HG02840 (cell line): ENCODE results near the gene DGCR2.
"Not testable (repeated sequence)": the region's sequence is repeated elsewhere in the genome, so short reads cannot be mapped to it uniquely, and the experiment has no call there.

Experiments used
- ATAC-seq: cut with Tn5 transposase; IDR thresholded peaks from one replicate; pipeline ENCODE4 v1.9.1; 2021; ENCODE audit warnings: mild to moderate bottlenecking, moderate library complexity, moderate number of reproducible peaks; ENCODE audit not compliant: unreplicated experiment, low FRiP score

DGCR2 gene

GRCh38 chr22:19016081-19016766 is 106.0 kb downstream of the DGCR2 start:
- ATAC-seq, result no peak

GRCh38 chr22:19014886-19015285 is 107.3 kb downstream of the DGCR2 start:
- no peak for ATAC-seq

- not testable (repeated sequence) for ATAC-seq
These were observed 108.2 kb downstream of the DGCR2 start for GRCh38 chr22:19013881-19014598.

- not testable (repeated sequence) for ATAC-seq
These were observed 108.8 kb downstream of the DGCR2 start for GRCh38 chr22:19013411-19013810.

GRCh38 chr22:19012308-19012986 is 109.8 kb downstream of the DGCR2 start:
- ATAC-seq, result no peak

- not testable (repeated sequence) for ATAC-seq
These were observed 110.6 kb downstream of the DGCR2 start for GRCh38 chr22:19011611-19012010.

GRCh38 chr22:19011075-19011474 is 111.1 kb downstream of the DGCR2 start:
- no peak for ATAC-seq

GRCh38 chr22:19005905-19006304 is 116.3 kb downstream of the DGCR2 start:
- ATAC-seq, result no peak

DNA sequence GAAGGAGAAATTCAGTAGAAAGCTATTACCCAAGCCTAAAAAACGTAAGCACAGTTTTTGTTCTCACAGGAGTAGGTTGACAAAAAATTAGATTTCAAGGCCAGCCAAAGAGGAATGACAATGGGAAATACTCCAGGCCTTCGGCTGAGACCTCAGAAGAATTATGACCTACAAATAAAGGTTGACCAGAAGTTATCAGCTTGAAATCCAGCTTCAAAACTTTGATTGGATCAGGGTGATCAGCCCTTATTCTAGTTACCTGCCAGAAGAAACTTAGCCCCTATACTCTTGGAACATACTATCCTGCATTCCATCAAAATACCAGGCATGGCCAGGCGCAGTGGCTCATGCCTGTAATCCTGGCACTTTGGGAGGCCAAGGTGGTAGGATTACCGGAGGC is 117.7 kb downstream of the DGCR2 start:
- ATAC-seq, result no peak

GRCh38 chr22:19003508-19003907 is 118.7 kb downstream of the DGCR2 start:
- ATAC-seq, result no peak

- no peak for ATAC-seq
These were observed 119.6 kb downstream of the DGCR2 start for GRCh38 chr22:19002684-19003038.

GRCh38 chr22:19001204-19001603 is 121.0 kb downstream of the DGCR2 start:
- ATAC-seq, result no peak

- ATAC-seq, result not testable (repeated sequence)
These were observed 122.1 kb downstream of the DGCR2 start for GRCh38 chr22:19000106-19000505.

- no peak for ATAC-seq
These were observed 122.8 kb downstream of the DGCR2 start for GRCh38 chr22:18999416-18999815.

GRCh38 chr22:18999008-18999407 is 123.2 kb downstream of the DGCR2 start:
- no peak for ATAC-seq

DNA sequence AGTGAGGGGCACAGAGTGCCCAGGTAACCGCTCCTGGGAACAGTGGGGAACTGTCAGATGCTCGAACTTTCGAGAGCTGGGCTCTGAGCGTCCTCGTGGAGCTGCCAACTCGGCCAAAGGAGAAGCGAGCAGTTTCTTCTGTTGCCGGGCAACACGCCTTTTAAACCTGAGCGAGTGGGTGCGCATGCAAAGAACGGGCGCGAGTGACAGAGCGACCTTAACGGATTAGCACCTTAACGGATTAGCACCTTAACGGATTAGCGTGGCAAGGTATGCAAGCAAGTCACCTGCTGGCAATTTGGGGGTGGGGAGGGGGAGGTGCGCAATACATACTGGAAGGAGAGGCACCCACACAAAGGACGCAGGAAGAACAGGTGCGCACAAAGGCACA is 124.3 kb downstream of the DGCR2 start:
- ATAC-seq, result no peak

DNA sequence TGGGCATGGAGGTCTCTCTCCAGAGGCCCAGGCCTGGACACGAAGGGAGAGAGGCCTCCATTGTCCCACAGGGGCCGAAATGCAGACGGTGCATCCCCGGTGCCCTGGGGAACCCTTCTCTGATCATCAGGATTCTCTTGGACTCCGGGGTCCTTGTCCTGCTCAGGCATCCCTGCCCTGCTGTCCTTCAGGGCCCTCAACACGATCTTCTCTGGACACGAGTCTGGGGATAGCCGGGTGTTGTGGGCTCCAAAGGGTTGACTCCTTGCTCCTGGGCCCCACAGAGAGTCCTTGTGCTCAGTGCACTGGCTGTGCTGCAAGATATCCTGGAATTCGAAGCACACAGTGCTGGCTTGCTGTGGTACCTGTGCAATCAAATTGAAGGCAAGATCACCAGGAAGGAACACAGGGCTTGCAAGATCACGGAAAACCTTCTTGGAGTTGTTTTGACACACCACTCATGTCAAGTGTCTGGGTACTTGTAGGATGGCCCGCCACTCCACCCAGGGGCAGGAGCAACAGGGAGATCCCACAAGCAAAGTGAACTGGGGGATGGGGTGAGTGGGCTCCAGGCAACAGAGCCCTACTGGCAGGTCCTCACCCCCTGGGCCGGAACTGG is 124.8 kb downstream of the DGCR2 start:
- ATAC-seq, result no peak

DNA sequence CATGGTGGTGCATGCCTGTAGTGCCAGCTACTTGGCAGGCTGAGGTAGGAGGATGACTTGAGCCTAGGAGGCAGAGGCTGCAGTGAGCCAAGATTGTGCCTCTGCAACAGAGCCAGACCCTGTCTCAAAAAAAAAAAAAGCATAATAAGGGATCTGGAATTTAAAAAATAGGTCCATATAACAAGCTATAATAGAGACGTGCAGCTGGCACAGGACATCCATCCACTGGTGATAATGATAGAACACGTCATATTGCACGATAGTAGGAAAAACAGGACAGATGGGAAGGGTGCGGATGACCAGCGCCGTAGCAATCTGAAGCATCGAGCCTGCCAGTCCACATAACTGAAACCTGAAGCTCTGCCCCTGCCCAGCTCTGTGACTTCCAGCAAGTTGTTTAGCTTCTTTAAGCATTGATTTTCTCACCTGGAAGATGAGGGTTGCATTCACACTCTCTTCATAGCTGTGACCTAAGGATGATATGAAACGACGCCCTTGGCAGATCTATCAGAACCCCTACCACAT is 125.8 kb downstream of the DGCR2 start:
- no peak for ATAC-seq

GRCh38 chr22:18995327-18995711 is 126.9 kb downstream of the DGCR2 start:
- no peak for ATAC-seq

- no peak for ATAC-seq
These were observed 127.4 kb downstream of the DGCR2 start for GRCh38 chr22:18994701-18995326.

DNA sequence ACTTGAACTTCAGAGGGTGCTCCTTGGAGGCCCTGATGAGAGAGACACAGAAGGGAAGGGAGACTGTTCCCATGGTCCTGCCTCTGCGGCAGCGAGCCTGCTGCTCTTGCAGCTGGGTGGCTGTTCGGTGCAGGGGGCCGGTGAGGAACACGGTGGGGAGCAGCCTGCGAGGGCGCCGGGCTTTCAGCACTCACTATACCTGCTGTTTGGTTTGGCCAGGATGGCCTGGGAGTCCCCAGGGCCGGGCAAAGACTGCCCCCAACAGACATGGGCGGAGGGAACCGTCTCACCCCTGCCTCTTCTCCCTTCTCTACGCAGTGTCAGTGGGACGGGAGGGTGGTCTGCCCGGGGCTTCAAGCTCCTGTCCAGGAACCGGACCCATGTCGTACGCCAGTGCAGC is 128.2 kb downstream of the DGCR2 start:
- no peak for ATAC-seq
